Endodermal cell (in vitro differentiated cells): ENCODE measurements around the gene PPM1L. TPM values are rescaled to one million over a fixed set of nuclear protein-coding genes. Genes with fewer than 3 reads are reported as not detected.
A peak's percentile ranks its signal among the peaks of the same experiment; 100 is the strongest.
"Not testable (repeated sequence)": the region's sequence is repeated elsewhere in the genome, so short reads cannot be mapped to it uniquely, and the experiment has no call there.

Experiments used
- DNase-seq: peaks from one replicate; pipeline ENCODE4 v3.0.0-alpha.2; 2017
- H3K27ac ChIP-seq: 2 replicates; pipeline ENCODE4 v1.5.1; 2013; ENCODE audit warnings: mild to moderate bottlenecking, low read depth, low read length, moderate library complexity
- H3K27me3 ChIP-seq: 2 replicates; pipeline ENCODE4 v1.6.1; 2013; ENCODE audit warnings: mild to moderate bottlenecking, low read length, moderate library complexity; ENCODE audit not compliant: insufficient read depth, control insufficient read depth, poor library complexity, severe bottlenecking
- H3K36me3 ChIP-seq: 2 replicates; pipeline ENCODE4 v1.7.0; 2013; ENCODE audit warnings: mild to moderate bottlenecking, low read length, moderate library complexity; ENCODE audit not compliant: control insufficient read depth, insufficient read depth
- H3K4me1 ChIP-seq: one replicate; pipeline ENCODE4 v1.7.0; 2013; ENCODE audit warnings: low read length; ENCODE audit not compliant: control insufficient read depth, insufficient read depth
- H3K4me3 ChIP-seq: 2 replicates; pipeline ENCODE4 v1.5.1; 2013; ENCODE audit warnings: mild to moderate bottlenecking, low read length, moderate library complexity
- H3K9ac ChIP-seq: 2 replicates; pipeline ENCODE4 v1.6.1; 2013; ENCODE audit warnings: mild to moderate bottlenecking, low read length, moderate library complexity; ENCODE audit not compliant: poor library complexity, severe bottlenecking; ENCODE audit errors: extremely low read depth
- H3K9me3 ChIP-seq: 2 replicates; pipeline ENCODE4 v1.6.1; 2013; ENCODE audit warnings: mild to moderate bottlenecking, low read length, moderate library complexity; ENCODE audit not compliant: control insufficient read depth
- H3K27ac Mint-ChIP-seq: 2 replicates; pipeline ENCODE4 v1.8.0; 2020; ENCODE audit warnings: mixed read lengths
- H3K27me3 Mint-ChIP-seq: 2 replicates; pipeline ENCODE4 v1.8.0; 2021; ENCODE audit warnings: mild to moderate bottlenecking, mixed read lengths; ENCODE audit not compliant: insufficient read depth
- H3K36me3 Mint-ChIP-seq: 2 replicates; pipeline ENCODE4 v1.8.0; 2020; ENCODE audit warnings: low read depth, mixed read lengths
- H3K4me1 Mint-ChIP-seq: 2 replicates; pipeline ENCODE4 v1.8.0; 2020; ENCODE audit warnings: mixed read lengths
- H3K4me3 Mint-ChIP-seq: 2 replicates; pipeline ENCODE4 v1.8.0; 2020; ENCODE audit warnings: mild to moderate bottlenecking, moderate library complexity, mixed read lengths
- H3K9me3 Mint-ChIP-seq: 2 replicates; pipeline ENCODE4 v1.8.0; 2020; ENCODE audit warnings: mild to moderate bottlenecking, mixed read lengths
- CTCF ChIP-seq: fragments of 200-600 bp; sonication (generic); conservative IDR thresholded peaks from 2 replicates; pipeline ENCODE4 v1.5.0; 2021; ENCODE audit warnings: antibody characterized with exemption, mild to moderate bottlenecking
- WGBS, 2 experiments: methylation state at CpG; one replicate each; pipeline versions ENCODE4 v1.1.5 to v1.1.7; 2013; ENCODE audit warnings: missing lambda C conversion rate in 2 of 2, mixed read lengths in 1 of 2; ENCODE audit not compliant: insufficient coverage in 1 of 2, insufficient read length in 1 of 2; 5-methylcytosine and 5-hydroxymethylcytosine counted together
- total RNA-seq, 2 donors: library from RNA; stranded (reverse); fragmentation: NEBNext Ultra II Directional in 1 of 2; extraction: Animal tissue kit (Norgen Biotek cat#: 25700) in 1 of 2; gene quantifications; 2 replicates in 1 of 2; 3 replicates in 1 of 2; pipeline ENCODE4 v1.2.1, GENCODE V29; 2021

Gene PPM1L
- total RNA-seq, 2 donors from 2014 or later, result 1.6 to 3.3 TPM

DNA sequence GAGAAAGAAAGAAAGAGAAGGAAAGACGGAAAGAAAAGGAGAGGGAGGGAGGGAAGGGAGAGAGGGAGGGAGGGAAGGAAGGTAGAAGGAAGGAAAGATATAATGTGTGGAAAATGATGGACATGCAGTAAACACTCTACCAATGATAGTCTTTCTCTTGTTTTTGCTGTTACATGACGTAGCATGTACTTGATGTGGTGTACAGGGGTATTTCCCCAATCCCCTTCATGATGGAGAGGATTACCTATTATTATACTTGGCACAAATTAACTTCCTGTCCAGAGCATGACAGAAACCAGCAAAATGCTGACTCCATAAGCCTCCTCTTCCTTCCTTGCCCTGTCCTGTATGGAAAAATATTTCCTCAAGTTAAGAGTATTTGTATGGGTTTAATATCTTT lies 224.7 kb downstream of the PPM1L start:
- Histone ChIP-seq H3K9me3 (peaks cover 15% of the 10 kb centered on the region), H3K27ac (no peak overlapping the region), H3K4me3 (no peak overlapping the region), H3K4me1 (no peaks in the 10 kb centered on the region), H3K9ac (no peak overlapping the region), H3K27me3 (no peaks in the 10 kb centered on the region), H3K36me3 (no peaks in the 10 kb centered on the region)
- DNase-seq, result no peak
- no peak overlapping the region for H3K27ac Mint-ChIP-seq
- no peaks in the 10 kb centered on the region for H3K4me1 Mint-ChIP-seq
- 85 to 100% methylated on average over 1 of the region's 2 CpGs for WGBS, 2 experiments
- H3K4me3 Mint-ChIP-seq, result no peak overlapping the region
- H3K9me3 Mint-ChIP-seq, result peaks cover 26% of the 10 kb centered on the region
- no peaks in the 10 kb centered on the region for H3K27me3 Mint-ChIP-seq
- H3K36me3 Mint-ChIP-seq, result no peaks in the 10 kb centered on the region
- TF ChIP-seq CTCF, result no peak

GRCh38 chr3:160981217-160981938 lies 225.3 kb downstream of the PPM1L start:
- Histone ChIP-seq H3K9ac (no peak overlapping the region), H3K4me1 (no peaks in the 10 kb centered on the region), H3K9me3 (peaks cover 15% of the 10 kb centered on the region), H3K27me3 (no peaks in the 10 kb centered on the region), H3K4me3 (no peak overlapping the region), H3K36me3 (no peaks in the 10 kb centered on the region), H3K27ac (no peak overlapping the region)
- DNase-seq, result no peak
- Mint-ChIP-seq H3K9me3 (peaks cover 26% of the 10 kb centered on the region), H3K4me1 (no peaks in the 10 kb centered on the region), H3K4me3 (no peak overlapping the region), H3K36me3 (no peaks in the 10 kb centered on the region), H3K27ac (no peak overlapping the region), H3K27me3 (no peaks in the 10 kb centered on the region)
- WGBS, 2 experiments, result 83 to 96% methylated on average over 1 to 3 of the region's 3 CpGs
- TF ChIP-seq CTCF, result no peak

GRCh38 chr3:160982491-160982890 lies 226.5 kb downstream of the PPM1L start:
- no peak for TF ChIP-seq CTCF
- Mint-ChIP-seq H3K36me3 (no peaks in the 10 kb centered on the region), H3K4me1 (no peaks in the 10 kb centered on the region), H3K4me3 (no peak overlapping the region), H3K27me3 (no peaks in the 10 kb centered on the region), H3K9me3 (peaks cover 26% of the 10 kb centered on the region), H3K27ac (no peak overlapping the region)
- Histone ChIP-seq H3K27me3 (no peaks in the 10 kb centered on the region), H3K4me1 (no peaks in the 10 kb centered on the region), H3K36me3 (no peaks in the 10 kb centered on the region), H3K4me3 (no peak overlapping the region), H3K9me3 (peaks cover 15% of the 10 kb centered on the region), H3K27ac (no peak overlapping the region), H3K9ac (no peak overlapping the region)
- no peak for DNase-seq
- WGBS, 2 experiments, result 100% methylated on average over 1 of the region's 1 CpG; no CpG with 5 or more reads in 1 of the 2 experiments

GRCh38 chr3:160983900-160984299 lies 227.9 kb downstream of the PPM1L start:
- H3K27me3 ChIP-seq, H3K4me1 Mint-ChIP-seq, H3K9ac ChIP-seq, H3K4me3 ChIP-seq, H3K27ac Mint-ChIP-seq, H3K4me1 ChIP-seq, H3K36me3 Mint-ChIP-seq, H3K27ac ChIP-seq, H3K36me3 ChIP-seq, H3K27me3 Mint-ChIP-seq, H3K4me3 Mint-ChIP-seq: not testable (repeated sequence)
- peaks cover 26% of the 10 kb centered on the region for H3K9me3 Mint-ChIP-seq
- DNase-seq, result peak; percentile 44
- peaks cover 15% of the 10 kb centered on the region for H3K9me3 ChIP-seq
- 87 to 97% methylated on average over 4 to 6 of the region's 6 CpGs for WGBS, 2 experiments
